Psoas muscle (tissue), 8 donors: Measurements from ENCODE around the gene PTPRM. TPM values are rescaled to one million over a fixed set of nuclear protein-coding genes. Genes with fewer than 3 reads are reported as not detected.
A peak's percentile ranks its signal among the peaks of the same experiment; 100 is the strongest.

Experiments
- ATAC-seq, 4 donors: fragments of 200-7000 bp; cut with Tn5 transposase; one replicate each; pipeline ENCODE4 v1.9.1; 2020; ENCODE audit warnings: moderate library complexity in 3 of 4, mild to moderate bottlenecking in 2 of 4
- DNase-seq, 2 donors: peaks; one replicate each; pipeline ENCODE4 v3.0.0-alpha.2; 2020
- H3K27ac ChIP-seq: fragments of 200-600 bp; one replicate; pipeline ENCODE4 v1.8.0; 2022
- H3K27me3 ChIP-seq, 3 donors: fragments of 200-600 bp in 1 of 3; one replicate each; pipeline versions ENCODE4 v1.6.1 to v1.8.0; 2013 to 2022; ENCODE audit warnings: low read length in 2 of 3, mild to moderate bottlenecking in 2 of 3, moderate library complexity in 1 of 3; ENCODE audit not compliant: insufficient read depth in 3 of 3
- H3K36me3 ChIP-seq, 2 donors: fragments of 200-600 bp in 1 of 2; one replicate each; pipeline versions ENCODE4 v1.6.1 to v1.8.0; 2013 to 2022; ENCODE audit warnings: low read depth in 1 of 2, mild to moderate bottlenecking in 1 of 2, moderate library complexity in 1 of 2; ENCODE audit not compliant: insufficient read depth in 1 of 2
- H3K4me1 ChIP-seq: fragments of 200-600 bp; one replicate; pipeline ENCODE4 v1.8.0; 2022
- H3K4me3 ChIP-seq: fragments of 200-600 bp; one replicate; pipeline ENCODE4 v1.8.0; 2022; ENCODE audit warnings: mild to moderate bottlenecking
- H3K9me3 ChIP-seq: fragments of 200-600 bp; one replicate; pipeline ENCODE4 v1.8.0; 2022
- CTCF ChIP-seq: fragments of 200-600 bp; IDR thresholded peaks from one replicate; pipeline ENCODE4 v1.8.0; 2022; ENCODE audit warnings: antibody characterized with exemption
- WGBS, 3 donors: extraction: QIAGEN DNeasy Blood & Tissue Kit; methylation state at CpG; one replicate each; pipeline versions ENCODE4 v1.1.6 to v1.1.7; 2013; 5-methylcytosine and 5-hydroxymethylcytosine counted together
- intact Hi-C, 2 donors: fragments of 100-400 bp; cut with DNase I; formaldehyde crosslinking; loops; one replicate each; pipeline versions ENCODE4 v1.11.0 to v1.14.2; 2022
- polyA plus RNA-seq, 3 donors: library from polyadenylated mRNA; stranded (reverse); fragments of 200-250 nt; gene quantifications; one replicate each; pipeline ENCODE4 v1.2.3, GENCODE V29; 2013
- total RNA-seq, 4 donors: library from RNA; stranded (reverse); fragmentation: NEBNext Ultra II Directional in 2 of 4; extraction: Animal tissue kit (Norgen Biotek cat#: 25700) in 2 of 4; gene quantifications; one replicate each; pipeline versions ENCODE4 v1.2.1 to v1.2.4, GENCODE V29; 2021 to 2023
- donor health status: healthy with polysubstance abuse.
- donor health status: DM: no; HTN: no; CAD: no; lungs with moderate emphysema.
- donor health status: Bipolar disorder and iron deficiency.
- donor health status: healthy.
- donor health status: DM: yes; HTN: yes; CAD: no.
- donor health status: DM: no; HTN: no; CAD: no.
- donor health status: DM: no; HTN: no; CAD: no.
- donor health status: DM: yes; HTN: yes; CAD: no.

Gene PTPRM
- total and polyA plus RNA-seq, 7 donors = 27.4 to 78.9 (median 39.0) TPM

GRCh38 chr18:8412117-8412516 is 845.0 kb downstream of the PTPRM start:
- peaks cover 27% of the 10 kb centered on the region for H3K9me3 ChIP-seq
- no peak overlapping the region for H3K27ac ChIP-seq
- no peak overlapping the region for H3K4me3 ChIP-seq
- WGBS, 3 donors = 89 to 96% (median 94%) methylated on average over 8 of the region's 8 CpGs
- intact Hi-C loops = no loop called here
- no peaks in the 10 kb centered on the region for H3K4me1 ChIP-seq
- H3K36me3 ChIP-seq = peaks cover 5 to 18% of the 10 kb centered on the region in 2 donors
- no peak for ATAC-seq
- H3K27me3 ChIP-seq = peaks cover 0 to 3% (median 0%) of the 10 kb centered on the region in 3 donors
- TF ChIP-seq CTCF = no peak
- DNase-seq = no peak

GRCh38 chr18:8413189-8413588 is 846.1 kb downstream of the PTPRM start:
- H3K4me3 ChIP-seq = no peak overlapping the region
- H3K9me3 ChIP-seq = peaks cover 27% of the 10 kb centered on the region
- intact Hi-C loops = no loop called here
- H3K27ac ChIP-seq = no peak overlapping the region
- no peaks in the 10 kb centered on the region for H3K4me1 ChIP-seq
- peaks cover 0 to 3% (median 0%) of the 10 kb centered on the region in 3 donors for H3K27me3 ChIP-seq
- DNase-seq (no peak), ATAC-seq (no peak)
- TF ChIP-seq CTCF = no peak
- H3K36me3 ChIP-seq = peaks cover 0 to 8% of the 10 kb centered on the region in 2 donors
- 45 to 61% (median 47%) methylated on average over 2 of the region's 2 CpGs for WGBS, 3 donors

GRCh38 chr18:8413751-8414150 is 846.6 kb downstream of the PTPRM start:
- Histone ChIP-seq H3K27ac (no peak overlapping the region), H3K9me3 (peaks cover 27% of the 10 kb centered on the region), H3K36me3 (peaks cover 0 to 7% of the 10 kb centered on the region in 2 donors), H3K4me3 (no peak overlapping the region), H3K4me1 (no peaks in the 10 kb centered on the region), H3K27me3 (peaks cover 0 to 3% (median 0%) of the 10 kb centered on the region in 3 donors)
- no peak for DNase-seq
- intact Hi-C loops = no loop called here
- ATAC-seq = no peak
- WGBS, 3 donors = 58 to 77% (median 61%) methylated on average over 6 of the region's 6 CpGs
- no peak for TF ChIP-seq CTCF

- DNase-seq = no peak
- H3K9me3 ChIP-seq = peaks cover 14% of the 10 kb centered on the region
- no peaks in the 10 kb centered on the region for H3K36me3 ChIP-seq
- no peaks in the 10 kb centered on the region for H3K4me1 ChIP-seq
- intact Hi-C loops = no loop called here
- WGBS, 3 donors = 47 to 49% (median 48%) methylated on average over 15 of the region's 15 CpGs
- ATAC-seq = peak in 1 of 4 donors; percentile 42
- H3K4me3 ChIP-seq = no peak overlapping the region
- peaks cover 0 to 3% (median 0%) of the 10 kb centered on the region in 3 donors for H3K27me3 ChIP-seq
- no peak overlapping the region for H3K27ac ChIP-seq
- no peak for TF ChIP-seq CTCF
These were observed 849.3 kb downstream of the PTPRM start for GRCh38 chr18:8416212-8417019.
